Activated naive CD8-positive, alpha-beta T cell treated with anti-CD3 and anti-CD28 coated beads, Interleukin-2, amount 10 ng/mL, durations not matched to agents 7 days and 5 days (primary cell): ENCODE results near the gene COX7A1. TPM values are rescaled to one million over a fixed set of nuclear protein-coding genes. Genes with fewer than 3 reads are reported as not detected.
"Not testable (repeated sequence)": the region's sequence is repeated elsewhere in the genome, so short reads cannot be mapped to it uniquely, and the experiment has no call there.

Source experiments
- ATAC-seq: fragments of 150-1000 bp; cut with Tn5 transposase; one replicate; pipeline ENCODE4 v1.10.0; 2021; ENCODE audit warnings: low read depth, moderate library complexity
- POLR2A ChIA-PET: fragments of 350-600 bp; sonication (Branson Sonifier 250); formaldehyde crosslinking; loops from one replicate; lab custom pipeline; 2021; ENCODE audit warnings: antibody characterized with exemption; lab: Charles Lee
- DNase-seq: peaks from one replicate; pipeline ENCODE4 v3.0.0; 2021
- H3K27ac Mint-ChIP-seq: one replicate; pipeline ENCODE4 v1.8.0; 2022; ENCODE audit warnings: mild to moderate bottlenecking, mixed read lengths
- H3K27me3 Mint-ChIP-seq: one replicate; pipeline ENCODE4 v1.8.0; 2022; ENCODE audit warnings: mild to moderate bottlenecking, moderate library complexity, mixed read lengths
- H3K36me3 Mint-ChIP-seq: one replicate; pipeline ENCODE4 v1.8.0; 2021; ENCODE audit warnings: mild to moderate bottlenecking, mixed read lengths
- H3K4me1 Mint-ChIP-seq: one replicate; pipeline ENCODE4 v1.8.0; 2021; ENCODE audit warnings: mixed read lengths
- H3K4me3 Mint-ChIP-seq: one replicate; pipeline ENCODE4 v1.8.0; 2022; ENCODE audit warnings: mild to moderate bottlenecking, moderate library complexity, mixed read lengths
- H3K9me3 Mint-ChIP-seq: one replicate; pipeline ENCODE4 v1.8.0; 2021; ENCODE audit warnings: mixed read lengths
- total RNA-seq, 2 experiments: library from RNA; stranded (reverse); gene quantifications; one replicate each; pipeline ENCODE4 v1.2.3, GENCODE V29; 2021

COX7A1 gene
- not detected for total RNA-seq

GRCh38 chr19:36152352-36153091 lies at the start of gene COX7A1:
COX7A1 (minus strand) TSS chr19:36152447; CDS start chr19:36152407, 40 bp downstream.
- Mint-ChIP-seq H3K27ac (no peak within 1 kb of the TSS), H3K4me3 (no peak within 1 kb of the TSS), H3K27me3 (no peaks in the 10 kb centered on the region), H3K4me1 (no peaks in the 10 kb centered on the region), H3K9me3 (no peaks in the 10 kb centered on the region), H3K36me3 (peaks cover 16% of the 10 kb centered on the region)
- DNase-seq (no peak), ATAC-seq (no peak)
- POLR2A ChIA-PET: interaction anchor here (1.5 kb wide), 1 partner anchor 12 kb away, joined by 6 read pairs; the partner anchor contains the start of gene CAPNS1

- ATAC-seq (no peak), DNase-seq (no peak)
- POLR2A ChIA-PET: no interaction called here
- Mint-ChIP-seq H3K9me3 (no peaks in the 10 kb centered on the region), H3K4me1 (peaks cover 1% of the 10 kb centered on the region), H3K36me3 (peaks cover 3% of the 10 kb centered on the region), H3K27ac (no peak overlapping the region), H3K27me3 (no peaks in the 10 kb centered on the region), H3K4me3 (no peak overlapping the region)
Observed at GRCh38 chr19:36201684-36202083, 49.4 kb upstream of the COX7A1 start.

- DNase-seq (no peak), ATAC-seq (no peak)
- Mint-ChIP-seq H3K4me1 (no peaks in the 10 kb centered on the region), H3K4me3 (no peak overlapping the region), H3K27ac (no peak overlapping the region), H3K9me3 (no peaks in the 10 kb centered on the region), H3K27me3 (no peaks in the 10 kb centered on the region), H3K36me3 (peaks cover 3% of the 10 kb centered on the region)
- POLR2A ChIA-PET: no interaction called here
Observed at GRCh38 chr19:36198119-36198518, 45.9 kb upstream of the COX7A1 start.

- Mint-ChIP-seq H3K9me3 (no peaks in the 10 kb centered on the region), H3K4me1 (no peaks in the 10 kb centered on the region)
- POLR2A ChIA-PET: no interaction called here
Observed at GRCh38 chr19:36196249-36196648, 44.0 kb upstream of the COX7A1 start.

GRCh38 chr19:36186722-36187121 lies 34.5 kb upstream of the COX7A1 start:
- DNase-seq, H3K27me3 Mint-ChIP-seq, H3K27ac Mint-ChIP-seq, ATAC-seq, H3K4me3 Mint-ChIP-seq, H3K9me3 Mint-ChIP-seq, H3K36me3 Mint-ChIP-seq, H3K4me1 Mint-ChIP-seq: not testable (repeated sequence)
- POLR2A ChIA-PET: interaction anchor here (0.5 to 0.6 kb wide), 2 partner anchors 21 to 150 kb away, joined by 5 to 7 read pairs; no protein-coding TSS in a partner anchor

More at GRCh38 chr19:36196249-36196648, 44.0 kb upstream of the COX7A1 start:
- H3K27ac Mint-ChIP-seq: no peak overlapping the region
- no peak overlapping the region for H3K4me3 Mint-ChIP-seq
- DNase-seq: no peak
- peaks cover 3% of the 10 kb centered on the region for H3K36me3 Mint-ChIP-seq
- no peaks in the 10 kb centered on the region for H3K27me3 Mint-ChIP-seq
- ATAC-seq: no peak

- ATAC-seq: no peak
- no peak for DNase-seq
- Mint-ChIP-seq H3K36me3 (no peaks in the 10 kb centered on the region), H3K27ac (no peak overlapping the region), H3K4me3 (no peak overlapping the region), H3K27me3 (no peaks in the 10 kb centered on the region), H3K9me3 (no peaks in the 10 kb centered on the region), H3K4me1 (no peaks in the 10 kb centered on the region)
- POLR2A ChIA-PET: no interaction called here
Observed at GRCh38 chr19:36183245-36183628, 31.0 kb upstream of the COX7A1 start.

- POLR2A ChIA-PET: no interaction called here
- Mint-ChIP-seq H3K4me3 (no peak overlapping the region), H3K27ac (no peak overlapping the region), H3K4me1 (no peaks in the 10 kb centered on the region), H3K36me3 (no peaks in the 10 kb centered on the region), H3K9me3 (no peaks in the 10 kb centered on the region), H3K27me3 (no peaks in the 10 kb centered on the region)
- no peak for DNase-seq
- ATAC-seq: no peak
Observed at GRCh38 chr19:36182612-36183244, 30.5 kb upstream of the COX7A1 start.

- H3K4me1 Mint-ChIP-seq, ATAC-seq, H3K27ac Mint-ChIP-seq, POLR2A ChIA-PET, H3K9me3 Mint-ChIP-seq, H3K36me3 Mint-ChIP-seq, H3K27me3 Mint-ChIP-seq, DNase-seq, H3K4me3 Mint-ChIP-seq: not testable (repeated sequence)
Observed at GRCh38 chr19:36179077-36179476, 26.8 kb upstream of the COX7A1 start.

GRCh38 chr19:36173846-36174245 lies 21.6 kb upstream of the COX7A1 start:
- DNase-seq, ATAC-seq, H3K27ac Mint-ChIP-seq, H3K4me1 Mint-ChIP-seq, H3K36me3 Mint-ChIP-seq, H3K9me3 Mint-ChIP-seq, H3K4me3 Mint-ChIP-seq, H3K27me3 Mint-ChIP-seq: not testable (repeated sequence)
- POLR2A ChIA-PET: interaction anchor here (0.5 kb wide), 1 partner anchor 400 kb away, joined by 4 read pairs; no protein-coding TSS in a partner anchor

- POLR2A ChIA-PET: no interaction called here
- H3K27ac Mint-ChIP-seq: no peak overlapping the region
- DNase-seq: no peak
- no peaks in the 10 kb centered on the region for H3K9me3 Mint-ChIP-seq
- no peaks in the 10 kb centered on the region for H3K36me3 Mint-ChIP-seq
- H3K4me3 Mint-ChIP-seq: no peak overlapping the region
- H3K27me3 Mint-ChIP-seq: peaks cover 2% of the 10 kb centered on the region
- H3K4me1 Mint-ChIP-seq: peaks cover 5% of the 10 kb centered on the region
- ATAC-seq: no peak
Observed at GRCh38 chr19:36172852-36173251, 20.6 kb upstream of the COX7A1 start.

GRCh38 chr19:36169084-36169760 lies 17.0 kb upstream of the COX7A1 start:
- H3K4me1 Mint-ChIP-seq: peaks cover 3% of the 10 kb centered on the region
- H3K4me3 Mint-ChIP-seq: no peak overlapping the region
- no peak overlapping the region for H3K27ac Mint-ChIP-seq
- POLR2A ChIA-PET: interaction anchor here (0.5 kb wide), 1 partner anchor 39 kb away, joined by 4 read pairs; no protein-coding TSS in a partner anchor
- ATAC-seq: no peak
- no peak for DNase-seq
- no peaks in the 10 kb centered on the region for H3K9me3 Mint-ChIP-seq
- no peaks in the 10 kb centered on the region for H3K36me3 Mint-ChIP-seq
- peaks cover 2% of the 10 kb centered on the region for H3K27me3 Mint-ChIP-seq

- Mint-ChIP-seq H3K9me3 (no peaks in the 10 kb centered on the region), H3K27me3 (no peaks in the 10 kb centered on the region), H3K36me3 (peaks cover 2% of the 10 kb centered on the region), H3K4me3 (no peak overlapping the region), H3K4me1 (no peaks in the 10 kb centered on the region), H3K27ac (no peak overlapping the region)
- ATAC-seq (no peak), DNase-seq (no peak)
- POLR2A ChIA-PET: no interaction called here
Observed at GRCh38 chr19:36163813-36164212, 11.6 kb upstream of the COX7A1 start.

GRCh38 chr19:36160821-36161596 lies 8.8 kb upstream of the COX7A1 start:
- no peak overlapping the region for H3K27ac Mint-ChIP-seq
- POLR2A ChIA-PET: no interaction called here
- no peaks in the 10 kb centered on the region for H3K9me3 Mint-ChIP-seq
- H3K36me3 Mint-ChIP-seq: peaks cover 2% of the 10 kb centered on the region
- H3K4me1 Mint-ChIP-seq: no peaks in the 10 kb centered on the region
- no peak overlapping the region for H3K4me3 Mint-ChIP-seq
- H3K27me3 Mint-ChIP-seq: no peaks in the 10 kb centered on the region
- ATAC-seq: no peak
- no peak for DNase-seq
